ENCODE measurements around the gene CBLB.
A peak's percentile ranks its signal among the peaks of the same experiment; 100 is the strongest.

CBLB gene

GRCh38 chr3:105688821-105689220, 180.0 kb downstream of the CBLB start:
- no peak overlapping the region for H3K27ac ChIP-seq (ENCODE audit: extremely low read depth, low read depth, low read length)
- TF ChIP-seq ZNF311 (tag by site-specific recombination; IDR thresholded peaks at IDR 0.05; ENCODE audit: borderline replicate concordance) (no peak), ZNF221 (tag by site-specific recombination; IDR thresholded peaks at IDR 0.05; ENCODE audit: borderline replicate concordance) (no peak), ZNF561 (tag by site-specific recombination; IDR thresholded peaks at IDR 0.05; ENCODE audit: borderline replicate concordance) (no peak)

GRCh38 chr3:105686278-105686897, 182.4 kb downstream of the CBLB start:
- CTCF ChIA-PET = interaction anchor here (0.7 kb wide), 1 partner anchor 259 kb away, joined by 3 read pairs; no protein-coding TSS in a partner anchor
- Histone ChIP-seq H3K4me1 (ENCODE audit: control insufficient read depth, insufficient read depth, low read length) (no peaks in the 10 kb centered on the region), H3K9me3 (ENCODE audit: control insufficient read depth, insufficient read depth, low read depth, low read length) (no peaks in the 10 kb centered on the region), H3K27ac (ENCODE audit: extremely low read depth, low read depth, low read length) (no peak overlapping the region), H3K36me3 (ENCODE audit: control insufficient read depth in 2 of 2, insufficient read depth in 1 of 2, low read length in 2 of 2) (peaks cover 0 to 2% of the 10 kb centered on the region in 2 experiments; a peak in 1 of 3 replicates), H3K4me3 (ENCODE audit: low read depth, low read length) (no peak overlapping the region)
- POLR2A ChIA-PET = interaction anchor here (0.6 kb wide), 1 partner anchor 782 kb away, joined by 3 read pairs; no protein-coding TSS in a partner anchor
- TF ChIP-seq ZNF654 (tag by site-specific recombination; IDR thresholded peaks at IDR 0.05; ENCODE audit: low read depth) = peak; percentile 49
- no peak for TF ChIP-seq ZNF558 (tag by site-specific recombination; IDR thresholded peaks at IDR 0.05)
- TF ChIP-seq ZNF362 (tag by site-specific recombination; IDR thresholded peaks at IDR 0.05) = peak; percentile 48; the same call in 1 of the 2 replicates
- no peak for TF ChIP-seq ZNF266 (tag by site-specific recombination; IDR thresholded peaks at IDR 0.05; ENCODE audit: low read depth)
- TF ChIP-seq ZNF274 (IDR thresholded peaks at IDR 0.05; ENCODE audit: low read length) = no peak
- TF ChIP-seq ZNF274 (tag by site-specific recombination; IDR thresholded peaks at IDR 0.05; ENCODE audit: borderline replicate concordance) = no peak
- TF ChIP-seq PRDM10 (tag by site-specific recombination; IDR thresholded peaks at IDR 0.05) = no peak

More at GRCh38 chr3:105688821-105689220, 180.0 kb downstream of the CBLB start:
- no peak overlapping the region for H3K4me3 ChIP-seq (ENCODE audit: low read depth, low read length)
- no peaks in the 10 kb centered on the region for H3K9me3 ChIP-seq (ENCODE audit: control insufficient read depth, insufficient read depth, low read depth, low read length)
- POLR2A ChIA-PET = no interaction called here
- CTCF ChIA-PET = interaction anchor here (0.9 kb wide), 1 partner anchor 1429 kb away, joined by 3 read pairs; no protein-coding TSS in a partner anchor
- H3K4me1 ChIP-seq (ENCODE audit: control insufficient read depth, insufficient read depth, low read length) = no peaks in the 10 kb centered on the region
- peaks cover 0 to 5% of the 10 kb centered on the region in 2 experiments; a peak in 1 of 3 replicates for H3K36me3 ChIP-seq (ENCODE audit: control insufficient read depth in 2 of 2, insufficient read depth in 1 of 2, low read length in 2 of 2)

- Histone ChIP-seq H3K9me3 (ENCODE audit: control insufficient read depth, insufficient read depth, low read depth, low read length) (no peaks in the 10 kb centered on the region), H3K4me1 (ENCODE audit: control insufficient read depth, insufficient read depth, low read length) (no peaks in the 10 kb centered on the region), H3K27ac (ENCODE audit: extremely low read depth, low read depth, low read length) (no peak overlapping the region), H3K4me3 (ENCODE audit: low read depth, low read length) (no peak overlapping the region), H3K36me3 (ENCODE audit: control insufficient read depth in 2 of 2, insufficient read depth in 1 of 2, low read length in 2 of 2) (peaks cover 0 to 14% of the 10 kb centered on the region in 2 experiments; a peak in 1 of 3 replicates)
- POLR2A ChIA-PET = interaction anchor here (0.7 kb wide), 1 partner anchor 33 kb away, joined by 3 read pairs; no protein-coding TSS in a partner anchor
- CTCF ChIA-PET = no interaction called here
- no peak for TF ChIP-seq ZNF701 (tag by site-specific recombination; IDR thresholded peaks at IDR 0.05)
- TF ChIP-seq PRDM1 (tag by site-specific recombination; IDR thresholded peaks at IDR 0.05) = no peak
- no peak for TF ChIP-seq ZNF280D (tag by site-specific recombination; IDR thresholded peaks at IDR 0.05)
- TF ChIP-seq BCL11A (tag by site-specific recombination; IDR thresholded peaks at IDR 0.05; ENCODE audit: low read depth) = no peak
- TF ChIP-seq ZNF76 (tag by site-specific recombination; IDR thresholded peaks at IDR 0.05; ENCODE audit: borderline replicate concordance, low read depth) = no peak
- no peak for TF ChIP-seq ZIC2 (tag by site-specific recombination; IDR thresholded peaks at IDR 0.05)
- TF ChIP-seq HIC1 (tag by site-specific recombination; IDR thresholded peaks at IDR 0.05) = no peak
- TF ChIP-seq ZFP69B (tag by site-specific recombination; IDR thresholded peaks at IDR 0.05) = no peak
- no peak for TF ChIP-seq SP3 (tag by site-specific recombination; IDR thresholded peaks at IDR 0.05)
- no peak for TF ChIP-seq ZNF366 (tag by site-specific recombination; conservative IDR thresholded peaks at IDR 0.05)
- no peak for TF ChIP-seq GLIS1 (tag by site-specific recombination; IDR thresholded peaks at IDR 0.05)
Observed at GRCh38 chr3:105679951-105680350, 188.9 kb downstream of the CBLB start.

Measured in HEK293 (cell line).